Psoas muscle (tissue), 8 donors: ENCODE results near the gene ARHGAP12. TPM values are rescaled to one million over a fixed set of nuclear protein-coding genes. Genes with fewer than 3 reads are reported as not detected.

Experiments used
- ATAC-seq, 4 donors: fragments of 200-7000 bp; cut with Tn5 transposase; one replicate each; pipeline ENCODE4 v1.9.1; 2020; ENCODE audit warnings: moderate library complexity in 3 of 4, mild to moderate bottlenecking in 2 of 4
- DNase-seq, 2 donors: peaks; one replicate each; pipeline ENCODE4 v3.0.0-alpha.2; 2020
- H3K27ac ChIP-seq: fragments of 200-600 bp; one replicate; pipeline ENCODE4 v1.8.0; 2022
- H3K27me3 ChIP-seq, 3 donors: fragments of 200-600 bp in 1 of 3; one replicate each; pipeline versions ENCODE4 v1.6.1 to v1.8.0; 2013 to 2022; ENCODE audit warnings: low read length in 2 of 3, mild to moderate bottlenecking in 2 of 3, moderate library complexity in 1 of 3; ENCODE audit not compliant: insufficient read depth in 3 of 3
- H3K36me3 ChIP-seq, 2 donors: fragments of 200-600 bp in 1 of 2; one replicate each; pipeline versions ENCODE4 v1.6.1 to v1.8.0; 2013 to 2022; ENCODE audit warnings: low read depth in 1 of 2, mild to moderate bottlenecking in 1 of 2, moderate library complexity in 1 of 2; ENCODE audit not compliant: insufficient read depth in 1 of 2
- H3K4me1 ChIP-seq: fragments of 200-600 bp; one replicate; pipeline ENCODE4 v1.8.0; 2022
- H3K4me3 ChIP-seq: fragments of 200-600 bp; one replicate; pipeline ENCODE4 v1.8.0; 2022; ENCODE audit warnings: mild to moderate bottlenecking
- H3K9me3 ChIP-seq: fragments of 200-600 bp; one replicate; pipeline ENCODE4 v1.8.0; 2022
- CTCF ChIP-seq: fragments of 200-600 bp; IDR thresholded peaks from one replicate; pipeline ENCODE4 v1.8.0; 2022; ENCODE audit warnings: antibody characterized with exemption
- WGBS, 3 donors: extraction: QIAGEN DNeasy Blood & Tissue Kit; methylation state at CpG; one replicate each; pipeline versions ENCODE4 v1.1.6 to v1.1.7; 2013; 5-methylcytosine and 5-hydroxymethylcytosine counted together
- intact Hi-C, 2 donors: fragments of 100-400 bp; cut with DNase I; formaldehyde crosslinking; loops; one replicate each; pipeline versions ENCODE4 v1.11.0 to v1.14.2; 2022
- polyA plus RNA-seq, 3 donors: library from polyadenylated mRNA; stranded (reverse); fragments of 200-250 nt; gene quantifications; one replicate each; pipeline ENCODE4 v1.2.3, GENCODE V29; 2013
- total RNA-seq, 4 donors: library from RNA; stranded (reverse); fragmentation: NEBNext Ultra II Directional in 2 of 4; extraction: Animal tissue kit (Norgen Biotek cat#: 25700) in 2 of 4; gene quantifications; one replicate each; pipeline versions ENCODE4 v1.2.1 to v1.2.4, GENCODE V29; 2021 to 2023
- donor health status: healthy with polysubstance abuse.
- donor health status: DM: no; HTN: no; CAD: no; lungs with moderate emphysema.
- donor health status: Bipolar disorder and iron deficiency.
- donor health status: healthy.
- donor health status: DM: yes; HTN: yes; CAD: no.
- donor health status: DM: no; HTN: no; CAD: no.
- donor health status: DM: no; HTN: no; CAD: no.
- donor health status: DM: yes; HTN: yes; CAD: no.

Gene ARHGAP12
- total and polyA plus RNA-seq, 7 donors = 8.2 to 18.2 (median 11.8) TPM

GRCh38 chr10:31940839-31941653, 12.4 kb upstream of the ARHGAP12 start:
- ATAC-seq (peak; percentile 97 to 99 (median 98)), DNase-seq (peak; percentile 56 to 71)
- peaks cover 5% of the 10 kb centered on the region for H3K4me1 ChIP-seq
- no peaks in the 10 kb centered on the region for H3K27me3 ChIP-seq
- H3K36me3 ChIP-seq = no peaks in the 10 kb centered on the region
- H3K9me3 ChIP-seq = no peaks in the 10 kb centered on the region
- peak overlapping the region; percentile 6 for H3K27ac ChIP-seq
- intact Hi-C loops = loop anchor here in 1 of 2 donors (5.0 kb wide), 1 partner anchor 79 kb away; no protein-coding TSS in a partner anchor
- 44 to 64% (median 51%) methylated on average over 7 of the region's 7 CpGs for WGBS, 3 donors
- no peak for TF ChIP-seq CTCF
- H3K4me3 ChIP-seq = no peak overlapping the region

- no peak for ATAC-seq
- intact Hi-C loops = loop anchor here in 1 of 2 donors (5.0 kb wide), 1 partner anchor 78 kb away; no protein-coding TSS in a partner anchor
- no peaks in the 10 kb centered on the region for H3K9me3 ChIP-seq
- H3K4me3 ChIP-seq = no peak overlapping the region
- 76 to 90% (median 83%) methylated on average over 4 of the region's 4 CpGs for WGBS, 3 donors
- no peaks in the 10 kb centered on the region for H3K27me3 ChIP-seq
- H3K27ac ChIP-seq = no peak overlapping the region
- TF ChIP-seq CTCF = no peak
- H3K4me1 ChIP-seq = peaks cover 5% of the 10 kb centered on the region
- DNase-seq = no peak
- no peaks in the 10 kb centered on the region for H3K36me3 ChIP-seq
These were observed 11.4 kb upstream of the ARHGAP12 start for GRCh38 chr10:31939797-31940708.

GRCh38 chr10:31937371-31937770, 8.7 kb upstream of the ARHGAP12 start:
- no peaks in the 10 kb centered on the region for H3K27me3 ChIP-seq
- DNase-seq = peak; percentile 33 to 59
- intact Hi-C loops = no loop called here
- WGBS, 3 donors = 62 to 78% (median 70%) methylated on average over 9 of the region's 9 CpGs
- H3K36me3 ChIP-seq = no peaks in the 10 kb centered on the region
- H3K4me1 ChIP-seq = peaks cover 5% of the 10 kb centered on the region
- peak in 1 of 4 donors; percentile 11 for ATAC-seq
- no peaks in the 10 kb centered on the region for H3K9me3 ChIP-seq
- H3K4me3 ChIP-seq = no peak overlapping the region
- no peak for TF ChIP-seq CTCF
- no peak overlapping the region for H3K27ac ChIP-seq

GRCh38 chr10:31936933-31937332, 8.3 kb upstream of the ARHGAP12 start:
- 60 to 68% (median 64%) methylated on average over 5 of the region's 5 CpGs for WGBS, 3 donors
- no peak for TF ChIP-seq CTCF
- Histone ChIP-seq H3K27me3 (no peaks in the 10 kb centered on the region), H3K4me3 (no peak overlapping the region), H3K9me3 (no peaks in the 10 kb centered on the region), H3K36me3 (no peaks in the 10 kb centered on the region), H3K27ac (no peak overlapping the region), H3K4me1 (peaks cover 5% of the 10 kb centered on the region)
- ATAC-seq = no peak
- DNase-seq = no peak
- intact Hi-C loops = no loop called here
